Panc1 (cell line): ENCODE measurements around the gene MATN1. TPM values are rescaled to one million over a fixed set of nuclear protein-coding genes. Genes with fewer than 3 reads are reported as not detected.

Experiments used
- ATAC-seq: fragments of 200-7000 bp; cut with Tn5 transposase; 2 replicates; pipeline ENCODE4 v1.9.1; 2020; ENCODE audit warnings: mild to moderate bottlenecking, moderate library complexity
- BruUV-seq: library from RNA; stranded (reverse); fragments of 400-500 nt; replicated peaks from 2 replicates; lab custom pipeline; 2021; lab: Mats Ljungman, UMichigan
- CTCF ChIA-PET: fragments of 300-600 bp; sonication (Branson Sonifier 250); formaldehyde crosslinking; loops from one replicate; lab custom pipeline; 2022; ENCODE audit warnings: antibody characterized with exemption; lab: Charles Lee
- POLR2A ChIA-PET: fragments of 300-600 bp; sonication (Branson Sonifier 250); formaldehyde crosslinking; loops from one replicate; lab custom pipeline; 2022; ENCODE audit warnings: antibody characterized with exemption; lab: Charles Lee
- DNase-seq: peaks from one replicate; pipeline ENCODE4 v3.0.0-alpha.2; 2010; ENCODE audit warnings: low read depth, low spot score
- H3K27ac ChIP-seq: 2 replicates; pipeline ENCODE4 v1.5.1; 2011; ENCODE audit warnings: mild to moderate bottlenecking, low read length, inconsistent platforms
- H3K27me3 ChIP-seq: fragments of 200-500 bp; sonication (Bioruptor generic); 2 replicates; pipeline ENCODE4 v1.6.0; 2014; ENCODE audit warnings: low read length, inconsistent platforms; ENCODE audit not compliant: control insufficient read depth, insufficient read depth
- H3K36me3 ChIP-seq: fragments of 200-500 bp; sonication (Bioruptor generic); 2 replicates; pipeline ENCODE4 v1.5.1; 2014; ENCODE audit warnings: inconsistent platforms, mild to moderate bottlenecking, low read length, moderate library complexity; ENCODE audit not compliant: control insufficient read depth, insufficient read depth
- H3K4me1 ChIP-seq: 2 replicates; pipeline ENCODE4 v1.5.1; 2011; ENCODE audit warnings: inconsistent platforms, mild to moderate bottlenecking, low read length, moderate library complexity; ENCODE audit not compliant: control insufficient read depth, insufficient read depth
- H3K4me3 ChIP-seq, 2 experiments: 2 replicates each; pipeline ENCODE4 v1.5.1; 2011 to 2012; ENCODE audit warnings: low read depth in 2 of 2, low read length in 2 of 2, mild to moderate bottlenecking in 2 of 2, inconsistent platforms in 1 of 2, moderate library complexity in 1 of 2
- H3K9me3 ChIP-seq: fragments of 200-500 bp; sonication (Bioruptor generic); 2 replicates; pipeline ENCODE4 v1.5.1; 2014; ENCODE audit warnings: low read depth, mild to moderate bottlenecking, inconsistent platforms, low read length, moderate library complexity; ENCODE audit not compliant: control insufficient read depth, insufficient read depth
- POLR2AphosphoS5 ChIP-seq: IDR thresholded peaks from 2 replicates; pipeline ENCODE4 v1.6.1; 2012; ENCODE audit warnings: mild to moderate bottlenecking, low read depth, low read length, moderate library complexity
- SIN3A ChIP-seq: IDR thresholded peaks from 2 replicates; pipeline ENCODE4 v1.6.1; 2012; ENCODE audit warnings: low read depth, mild to moderate bottlenecking, low read length, moderate library complexity, borderline replicate concordance; ENCODE audit not compliant: insufficient read depth
- TCF7L2 ChIP-seq: IDR thresholded peaks from 2 replicates; pipeline ENCODE4 v1.6.1; 2011; ENCODE audit warnings: mild to moderate bottlenecking, low read depth, low read length, inconsistent platforms
- in situ Hi-C: cut with HindIII; loops from 2 replicates; pipeline ENCODE4 v1.10.0; 2016; ENCODE audit warnings: low sequenced_read_pairs, low pct_unique_long_range_greater_than_20kb
- intact Hi-C: fragments of 100-400 bp; cut with micrococcal nuclease; formaldehyde crosslinking; loops from one replicate; pipeline ENCODE4 v1.10.0; 2022; ENCODE audit not compliant: unreplicated experiment
- total RNA-seq: library from RNA; stranded (reverse); gene quantifications from one replicate; pipeline ENCODE4 v1.2.1, GENCODE V29; 2021; ENCODE audit not compliant: unreplicated experiment
- TF ChIP-seq, protein P1 (sequence below): fragments of 450-650 bp; IDR thresholded peaks from 2 replicates; pipeline ENCODE4 v1.5.1; 2017; ENCODE audit warnings: mild to moderate bottlenecking
- TF ChIP-seq, protein P2 (sequence below), 2 experiments: IDR thresholded peaks; 2 replicates each; pipeline ENCODE4 v1.6.1; 2011 to 2012; ENCODE audit warnings: low read depth in 2 of 2, control low read depth in 1 of 2, low read length in 1 of 2, mild to moderate bottlenecking in 1 of 2, moderate library complexity in 1 of 2; ENCODE audit not compliant: insufficient read depth in 1 of 2

The MATN1 gene
- total RNA-seq, 1 experiment from 2014 or later, result 0.59 TPM

DNA sequence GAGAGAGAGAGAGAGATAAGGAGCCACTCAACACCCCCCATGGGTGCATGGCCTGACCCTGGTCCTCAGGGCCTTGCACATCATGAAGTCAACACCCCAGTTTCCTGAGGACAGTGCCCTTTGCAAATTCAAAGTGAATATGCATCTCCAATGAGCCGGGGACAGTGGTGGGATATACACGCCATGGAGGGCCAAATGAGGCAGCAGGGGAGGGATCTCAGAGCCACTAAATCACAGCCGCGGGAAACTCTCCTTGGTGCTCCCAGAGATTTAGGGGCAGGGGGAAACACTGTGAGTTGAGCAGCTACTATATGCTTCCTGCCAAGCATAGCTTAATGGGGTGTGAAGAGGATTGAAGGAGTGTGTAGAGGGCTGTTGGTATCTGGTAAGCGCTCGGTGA is 35.5 kb downstream of the MATN1 start:
- POLR2A ChIA-PET, result interaction anchor here (0.6 kb wide), 1 partner anchor 336 kb away, joined by 3 read pairs; no protein-coding TSS in a partner anchor
- in situ Hi-C loops (no loop called here), intact Hi-C loops (no loop called here)

DNA sequence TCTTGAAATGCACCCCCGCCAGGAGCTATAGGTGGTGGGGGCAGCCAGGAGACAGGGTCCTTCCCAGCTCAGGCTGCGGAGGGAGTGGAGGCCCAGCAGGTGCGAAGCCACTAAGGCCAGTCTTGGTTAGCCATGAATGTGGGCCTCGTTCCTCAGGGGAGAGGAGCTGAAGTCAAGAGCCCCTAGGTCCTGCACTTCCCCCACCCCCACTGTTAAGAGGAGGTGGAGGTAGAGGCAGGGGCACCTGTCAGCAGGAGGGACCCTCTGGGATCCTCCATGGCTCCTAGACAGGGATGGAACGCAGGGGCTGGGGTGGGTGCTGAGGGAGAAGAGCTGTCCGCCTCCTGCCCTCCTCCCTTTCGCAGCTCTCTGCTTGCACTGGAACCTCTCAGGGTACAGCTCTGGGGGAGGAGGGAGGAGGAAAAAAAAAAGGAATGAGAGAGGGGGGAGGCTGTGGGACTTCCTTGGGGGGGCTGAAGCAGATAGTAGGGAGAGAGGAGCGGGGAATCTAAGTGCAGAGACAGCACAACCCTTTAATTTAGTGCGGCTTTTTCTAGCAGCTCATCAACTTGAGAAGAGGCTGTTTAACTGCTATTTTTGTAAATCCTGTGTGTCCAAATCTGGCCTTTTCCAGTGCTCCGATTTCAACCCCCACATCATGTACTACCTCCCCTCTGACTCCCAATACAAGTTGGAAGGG is 37.0 kb downstream of the MATN1 start:
- in situ Hi-C loops, result no loop called here
- intact Hi-C loops, result no loop called here
- no peak overlapping the region for H3K27ac ChIP-seq
- ChIA-PET CTCF (no interaction called here), POLR2A (no interaction called here)
- no peaks in the 10 kb centered on the region for H3K36me3 ChIP-seq
- H3K4me3 ChIP-seq, result no peak overlapping the region
- H3K27me3 ChIP-seq, result peaks cover 13% of the 10 kb centered on the region; the same call in 1 of the 2 replicates
- H3K9me3 ChIP-seq, result no peaks in the 10 kb centered on the region
- no peak for ATAC-seq
- no peaks in the 10 kb centered on the region; the same call in 1 of the 2 replicates for H3K4me1 ChIP-seq
- TF ChIP-seq, protein P1, sequence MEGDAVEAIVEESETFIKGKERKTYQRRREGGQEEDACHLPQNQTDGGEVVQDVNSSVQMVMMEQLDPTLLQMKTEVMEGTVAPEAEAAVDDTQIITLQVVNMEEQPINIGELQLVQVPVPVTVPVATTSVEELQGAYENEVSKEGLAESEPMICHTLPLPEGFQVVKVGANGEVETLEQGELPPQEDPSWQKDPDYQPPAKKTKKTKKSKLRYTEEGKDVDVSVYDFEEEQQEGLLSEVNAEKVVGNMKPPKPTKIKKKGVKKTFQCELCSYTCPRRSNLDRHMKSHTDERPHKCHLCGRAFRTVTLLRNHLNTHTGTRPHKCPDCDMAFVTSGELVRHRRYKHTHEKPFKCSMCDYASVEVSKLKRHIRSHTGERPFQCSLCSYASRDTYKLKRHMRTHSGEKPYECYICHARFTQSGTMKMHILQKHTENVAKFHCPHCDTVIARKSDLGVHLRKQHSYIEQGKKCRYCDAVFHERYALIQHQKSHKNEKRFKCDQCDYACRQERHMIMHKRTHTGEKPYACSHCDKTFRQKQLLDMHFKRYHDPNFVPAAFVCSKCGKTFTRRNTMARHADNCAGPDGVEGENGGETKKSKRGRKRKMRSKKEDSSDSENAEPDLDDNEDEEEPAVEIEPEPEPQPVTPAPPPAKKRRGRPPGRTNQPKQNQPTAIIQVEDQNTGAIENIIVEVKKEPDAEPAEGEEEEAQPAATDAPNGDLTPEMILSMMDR, result no peak
- TF ChIP-seq TCF7L2 (no peak), SIN3A (no peak), POLR2AphosphoS5 (no peak)
- TF ChIP-seq, protein P2, sequence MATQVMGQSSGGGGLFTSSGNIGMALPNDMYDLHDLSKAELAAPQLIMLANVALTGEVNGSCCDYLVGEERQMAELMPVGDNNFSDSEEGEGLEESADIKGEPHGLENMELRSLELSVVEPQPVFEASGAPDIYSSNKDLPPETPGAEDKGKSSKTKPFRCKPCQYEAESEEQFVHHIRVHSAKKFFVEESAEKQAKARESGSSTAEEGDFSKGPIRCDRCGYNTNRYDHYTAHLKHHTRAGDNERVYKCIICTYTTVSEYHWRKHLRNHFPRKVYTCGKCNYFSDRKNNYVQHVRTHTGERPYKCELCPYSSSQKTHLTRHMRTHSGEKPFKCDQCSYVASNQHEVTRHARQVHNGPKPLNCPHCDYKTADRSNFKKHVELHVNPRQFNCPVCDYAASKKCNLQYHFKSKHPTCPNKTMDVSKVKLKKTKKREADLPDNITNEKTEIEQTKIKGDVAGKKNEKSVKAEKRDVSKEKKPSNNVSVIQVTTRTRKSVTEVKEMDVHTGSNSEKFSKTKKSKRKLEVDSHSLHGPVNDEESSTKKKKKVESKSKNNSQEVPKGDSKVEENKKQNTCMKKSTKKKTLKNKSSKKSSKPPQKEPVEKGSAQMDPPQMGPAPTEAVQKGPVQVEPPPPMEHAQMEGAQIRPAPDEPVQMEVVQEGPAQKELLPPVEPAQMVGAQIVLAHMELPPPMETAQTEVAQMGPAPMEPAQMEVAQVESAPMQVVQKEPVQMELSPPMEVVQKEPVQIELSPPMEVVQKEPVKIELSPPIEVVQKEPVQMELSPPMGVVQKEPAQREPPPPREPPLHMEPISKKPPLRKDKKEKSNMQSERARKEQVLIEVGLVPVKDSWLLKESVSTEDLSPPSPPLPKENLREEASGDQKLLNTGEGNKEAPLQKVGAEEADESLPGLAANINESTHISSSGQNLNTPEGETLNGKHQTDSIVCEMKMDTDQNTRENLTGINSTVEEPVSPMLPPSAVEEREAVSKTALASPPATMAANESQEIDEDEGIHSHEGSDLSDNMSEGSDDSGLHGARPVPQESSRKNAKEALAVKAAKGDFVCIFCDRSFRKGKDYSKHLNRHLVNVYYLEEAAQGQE (IDR thresholded peaks at IDR 0.05; ENCODE audit: insufficient read depth in 1 of 2, low read depth in 2 of 2, low read length in 1 of 2), result no peak
- DNase-seq, result no peak
- BruUV-seq, result no TSS peak

More for the DNA sequence above, 35.5 kb downstream of the MATN1 start:
- TF ChIP-seq SIN3A, result no peak
- TF ChIP-seq, protein P1, result no peak
- TF ChIP-seq POLR2AphosphoS5, result no peak
- TF ChIP-seq, protein P2 (IDR thresholded peaks at IDR 0.05; ENCODE audit: insufficient read depth in 1 of 2, low read depth in 2 of 2, low read length in 1 of 2), result no peak
- TF ChIP-seq TCF7L2, result no peak
- Histone ChIP-seq H3K27me3 (peaks cover 13% of the 10 kb centered on the region; the same call in 1 of the 2 replicates), H3K27ac (no peak overlapping the region), H3K4me1 (no peaks in the 10 kb centered on the region; the same call in 1 of the 2 replicates), H3K4me3 (no peak overlapping the region), H3K36me3 (no peaks in the 10 kb centered on the region), H3K9me3 (no peaks in the 10 kb centered on the region)
- DNase-seq, result no peak
- ATAC-seq, result no peak
- CTCF ChIA-PET, result no interaction called here
- BruUV-seq, result no TSS peak
